Erythroblast (primary cell): ENCODE data around the gene TXNDC11.

Experiments used
- DNase-seq, 2 experiments: peaks; one replicate each; lab custom pipeline; 2025; lab: John Stamatoyannopoulos, UW
- GATA1 ChIP-seq: IDR thresholded peaks from 2 replicates; pipeline ENCODE4 v1.6.1; 2011; ENCODE audit warnings: low read depth, mild to moderate bottlenecking, control low read depth, low read length, moderate library complexity
- POLR2A ChIP-seq: IDR thresholded peaks from 2 replicates; pipeline ENCODE4 v1.6.1; 2011; ENCODE audit warnings: mild to moderate bottlenecking, low read length

Gene TXNDC11

DNA sequence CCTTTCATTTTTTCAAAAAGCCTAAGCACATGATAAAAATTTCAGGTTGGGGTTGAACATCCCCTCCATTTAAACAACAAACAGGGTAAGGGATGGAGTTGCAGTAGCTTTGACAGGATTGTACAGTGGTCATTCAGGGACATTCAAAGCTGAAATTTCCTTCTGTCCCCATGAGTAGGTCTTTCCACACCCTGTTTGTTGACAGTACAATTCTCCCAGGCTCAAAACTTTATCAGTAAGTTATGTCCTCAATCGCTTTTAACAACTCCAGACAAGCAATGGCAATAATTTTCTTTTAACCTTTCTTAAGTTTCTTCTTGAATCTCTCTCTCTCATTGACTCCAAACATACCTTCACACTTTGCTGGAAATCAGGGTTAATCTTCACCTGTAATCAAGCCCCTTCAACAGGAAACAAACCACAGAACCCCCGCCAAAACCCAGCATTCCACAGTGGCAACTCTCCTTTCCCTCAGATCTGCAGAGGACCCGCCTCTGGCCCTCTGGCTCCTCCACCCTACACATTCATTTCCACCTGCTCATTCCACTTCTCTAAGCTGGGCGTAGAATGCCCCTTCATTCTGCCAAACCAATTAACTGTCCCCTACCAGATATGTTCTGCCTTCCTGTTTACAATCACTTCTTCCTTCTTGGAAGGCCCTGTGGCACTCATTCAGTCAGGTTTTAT, 20.7 kb downstream of the TXNDC11 start:
- TF ChIP-seq POLR2A (no peak), GATA1 (no peak)
- DNase-seq = no peak

DNA sequence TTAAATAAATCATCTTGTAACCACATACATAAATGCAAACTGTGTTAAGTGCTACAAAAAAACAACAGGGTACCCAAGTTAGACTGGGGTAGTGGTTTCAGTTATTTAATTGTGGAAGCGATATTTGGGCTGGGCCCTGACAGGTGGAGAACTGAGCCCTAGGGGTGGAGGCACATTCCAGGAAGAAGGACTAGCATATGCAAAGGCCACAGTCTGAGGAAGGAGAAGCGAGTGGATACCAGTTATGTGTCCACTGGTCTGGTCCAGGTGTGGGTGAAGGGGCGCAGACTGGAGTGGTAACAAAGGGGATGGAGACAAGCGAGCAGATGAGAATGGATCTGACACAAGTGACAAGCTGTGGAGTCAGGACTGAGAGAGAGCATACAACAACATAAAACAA, 22.9 kb downstream of the TXNDC11 start:
- TF ChIP-seq POLR2A (no peak), GATA1 (no peak)
- DNase-seq = no peak

DNA sequence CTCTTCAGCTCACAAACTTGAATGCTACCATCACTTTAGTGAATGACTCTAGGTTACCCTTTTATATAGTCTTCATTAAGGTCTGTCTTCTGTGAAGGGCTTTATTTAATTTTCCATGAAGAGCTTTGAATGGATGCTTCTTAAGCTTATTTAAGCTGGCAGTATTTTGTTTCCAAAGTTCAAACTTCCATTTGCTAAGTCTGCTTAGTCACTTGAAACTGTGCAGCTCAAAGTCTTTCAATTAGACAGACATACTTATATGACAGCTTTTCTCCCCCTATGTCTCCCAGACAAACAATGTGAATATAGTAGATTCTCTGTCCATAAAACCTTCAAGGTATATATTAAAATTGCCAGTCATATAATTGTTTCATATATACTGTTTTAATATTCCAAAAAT, 23.5 kb downstream of the TXNDC11 start:
- no peak for DNase-seq
- TF ChIP-seq POLR2A (no peak), GATA1 (no peak)

DNA sequence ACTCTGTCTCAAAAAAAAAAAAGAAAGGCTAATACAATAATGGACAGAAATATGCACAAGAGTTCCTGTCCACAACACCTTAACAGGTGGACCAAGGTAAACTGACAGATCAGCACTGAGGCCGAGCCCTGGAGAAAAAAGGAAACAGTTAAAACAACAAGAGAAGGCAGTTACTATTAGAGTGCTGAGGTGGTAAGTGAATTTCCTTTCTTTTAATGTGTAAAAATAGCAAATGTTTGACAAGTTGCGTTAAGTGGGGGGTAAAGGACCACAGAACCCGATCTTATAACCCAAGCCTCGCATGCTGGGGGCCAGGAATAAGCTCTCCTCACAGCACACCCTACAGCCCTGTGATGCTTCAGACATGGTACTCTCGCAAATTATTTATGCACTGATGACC, 24.8 kb downstream of the TXNDC11 start:
- no peak for DNase-seq
- TF ChIP-seq POLR2A = no peak

DNA sequence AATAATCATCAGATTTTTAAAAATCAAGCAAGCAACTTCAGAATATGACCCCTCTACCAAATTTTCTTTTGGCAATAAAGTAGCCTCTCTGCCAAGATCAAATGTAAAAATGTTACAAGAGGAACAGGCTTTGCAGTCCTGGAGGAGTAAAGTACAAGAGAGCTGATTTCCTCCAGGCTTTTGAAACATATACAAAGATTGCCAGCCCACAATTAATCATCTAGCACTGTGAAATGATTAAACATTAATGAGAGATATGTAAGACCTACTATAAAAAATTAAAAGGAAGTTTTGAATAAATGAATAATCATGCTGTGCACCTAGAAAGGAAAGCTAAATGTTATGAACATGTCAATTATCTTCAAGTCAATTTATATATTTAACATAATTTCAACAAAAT, 26.3 kb downstream of the TXNDC11 start:
- no peak for DNase-seq
- TF ChIP-seq POLR2A (no peak), GATA1 (no peak)

DNA sequence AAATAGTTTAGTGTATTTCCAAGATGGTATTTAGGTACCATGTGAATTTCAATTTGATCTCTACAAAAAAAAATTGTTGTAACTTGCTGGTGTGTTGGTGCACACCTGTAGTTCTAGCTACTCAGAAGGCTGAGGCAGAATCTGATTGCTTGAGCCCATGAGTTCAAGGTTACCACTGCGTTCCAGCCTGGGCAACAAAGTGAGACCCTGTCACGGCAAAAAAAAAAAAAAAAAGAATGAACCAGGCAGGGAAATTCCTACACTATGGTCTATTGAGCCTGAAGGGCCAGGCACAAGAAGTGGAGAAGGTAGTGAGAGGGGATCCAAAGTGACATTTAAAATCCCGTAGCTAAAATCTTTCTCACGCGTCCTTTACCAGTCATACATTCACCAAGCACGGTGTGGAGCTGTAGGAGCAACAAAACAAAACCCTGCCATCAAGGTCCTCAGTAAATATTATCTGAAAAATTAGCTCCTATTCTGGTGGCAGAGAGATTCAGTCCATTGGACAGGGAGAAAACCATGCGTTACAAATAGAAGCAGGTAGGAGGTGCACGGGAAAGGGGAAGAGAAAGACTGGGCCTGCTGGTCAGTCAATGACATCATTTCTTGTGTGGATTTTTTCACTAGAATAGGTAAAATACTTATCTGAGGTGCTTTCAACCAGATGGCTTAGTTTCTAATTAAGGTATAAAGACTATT, 27.3 kb downstream of the TXNDC11 start:
- TF ChIP-seq GATA1 (no peak), POLR2A (no peak)
- DNase-seq = no peak

DNA sequence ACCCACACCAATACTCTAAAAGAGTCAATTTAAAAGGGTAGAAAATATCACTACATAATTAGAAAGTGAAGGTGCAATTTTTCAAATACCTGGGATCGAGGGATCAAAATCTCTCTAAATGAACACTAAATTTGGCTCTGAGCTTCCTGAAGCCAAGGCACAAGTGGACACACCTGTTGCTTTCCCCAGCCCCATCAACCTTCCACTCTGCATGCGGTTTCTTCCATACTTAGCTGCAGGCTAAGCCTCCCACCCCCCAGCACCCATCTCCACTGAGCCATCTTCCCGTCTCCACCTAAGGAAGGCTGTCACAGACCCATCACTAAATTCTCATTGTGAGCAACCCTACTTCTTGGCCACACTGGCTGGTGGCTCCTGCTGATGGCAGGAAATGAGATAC, 30.5 kb downstream of the TXNDC11 start:
- no peak for TF ChIP-seq POLR2A
- TF ChIP-seq GATA1 = no peak
- no peak for DNase-seq

DNA sequence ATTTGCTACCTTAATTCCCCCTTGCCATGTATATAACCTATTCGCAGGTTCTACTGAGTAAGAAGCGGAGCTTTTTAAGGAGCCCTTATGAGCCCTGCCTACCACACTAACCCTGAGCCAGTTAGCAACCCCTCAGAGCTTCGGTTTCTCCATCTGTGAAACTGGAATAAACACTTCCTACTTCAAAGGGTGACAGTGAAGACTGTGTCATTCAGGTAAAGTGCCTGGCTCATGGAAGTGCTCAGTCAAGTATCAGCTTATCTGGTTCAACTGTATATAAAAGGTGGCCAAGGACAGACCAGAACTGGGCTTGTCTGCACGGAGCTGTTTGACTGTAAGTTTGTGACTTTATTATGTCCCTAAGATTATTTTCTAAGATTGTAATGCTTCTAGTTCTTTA, 31.0 kb downstream of the TXNDC11 start:
- TF ChIP-seq POLR2A = no peak
- no peak for TF ChIP-seq GATA1
- no peak for DNase-seq

DNA sequence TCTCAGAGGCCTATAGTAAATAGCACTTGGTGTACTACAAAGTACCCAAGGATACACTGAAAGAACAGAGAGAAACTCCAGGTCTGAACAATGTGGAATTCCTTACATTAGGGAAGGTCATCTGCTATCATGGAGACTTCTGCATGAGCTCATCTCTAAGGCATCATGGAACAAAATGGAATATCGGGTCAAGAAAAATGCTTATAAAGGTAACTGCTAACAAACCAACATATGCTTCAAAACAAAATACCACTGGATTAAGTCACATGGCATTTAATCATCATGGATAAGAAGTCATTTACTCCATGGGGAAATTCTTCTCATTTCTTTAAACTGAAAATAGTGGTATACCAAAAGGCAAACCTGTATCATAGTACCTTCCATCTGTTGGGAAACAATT, 34.2 kb downstream of the TXNDC11 start:
- TF ChIP-seq GATA1 = no peak
- no peak for TF ChIP-seq POLR2A
- DNase-seq = no peak

DNA sequence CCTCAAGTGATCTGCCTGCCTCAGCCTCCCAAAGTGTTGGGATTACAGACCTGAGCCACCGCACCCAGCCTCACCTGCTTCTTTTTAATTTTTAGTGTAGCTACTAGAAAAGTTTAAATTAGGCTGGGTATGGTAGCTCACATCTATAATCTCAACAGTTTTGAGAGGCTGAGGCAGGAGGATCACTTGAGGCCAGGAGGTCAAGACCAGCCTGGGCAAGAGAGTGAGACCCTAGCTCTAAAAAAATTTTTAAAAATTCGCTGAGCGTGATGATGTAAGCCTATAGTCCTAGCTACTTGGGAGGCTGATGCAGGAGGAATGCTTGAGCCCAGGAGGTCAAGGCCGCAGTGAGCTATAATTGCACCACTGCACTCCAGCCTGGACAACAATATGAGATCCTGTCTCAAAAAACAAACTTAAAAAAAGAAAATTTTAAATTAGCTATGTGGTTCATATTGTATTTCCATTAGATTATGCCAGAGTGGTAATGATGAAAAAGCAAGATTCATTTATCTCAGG, 34.9 kb downstream of the TXNDC11 start:
- DNase-seq = no peak
- TF ChIP-seq GATA1 = no peak
- no peak for TF ChIP-seq POLR2A

DNA sequence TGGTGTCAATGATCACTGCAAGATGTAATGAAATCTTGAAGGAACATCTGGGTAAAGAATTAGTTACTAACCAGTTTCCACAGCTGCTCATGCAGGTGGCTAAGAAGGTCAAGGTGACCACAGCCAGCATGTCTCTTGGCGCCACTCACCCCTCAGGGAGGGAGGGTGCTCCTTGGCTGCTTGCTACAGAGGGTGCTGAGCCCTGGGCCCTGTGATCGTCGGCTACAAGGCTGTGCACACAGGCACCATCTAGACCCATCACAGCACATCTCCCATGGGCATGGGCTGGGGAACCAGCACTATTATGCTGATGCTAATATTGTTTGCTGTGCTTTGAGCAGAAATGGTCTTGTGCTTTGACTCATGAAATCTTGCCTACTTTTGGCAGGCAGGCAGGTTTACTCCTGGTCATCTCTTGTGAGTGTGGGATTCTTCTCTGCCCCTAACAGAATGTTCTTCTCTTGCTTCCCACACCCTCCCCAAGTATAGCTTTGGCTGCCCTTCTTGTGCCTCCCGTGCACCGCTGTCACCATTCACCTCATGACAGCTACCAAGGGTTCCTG, 36.4 kb downstream of the TXNDC11 start:
- DNase-seq = peak; percentile 55 to 77
- no peak for TF ChIP-seq POLR2A
- TF ChIP-seq GATA1 = no peak

DNA sequence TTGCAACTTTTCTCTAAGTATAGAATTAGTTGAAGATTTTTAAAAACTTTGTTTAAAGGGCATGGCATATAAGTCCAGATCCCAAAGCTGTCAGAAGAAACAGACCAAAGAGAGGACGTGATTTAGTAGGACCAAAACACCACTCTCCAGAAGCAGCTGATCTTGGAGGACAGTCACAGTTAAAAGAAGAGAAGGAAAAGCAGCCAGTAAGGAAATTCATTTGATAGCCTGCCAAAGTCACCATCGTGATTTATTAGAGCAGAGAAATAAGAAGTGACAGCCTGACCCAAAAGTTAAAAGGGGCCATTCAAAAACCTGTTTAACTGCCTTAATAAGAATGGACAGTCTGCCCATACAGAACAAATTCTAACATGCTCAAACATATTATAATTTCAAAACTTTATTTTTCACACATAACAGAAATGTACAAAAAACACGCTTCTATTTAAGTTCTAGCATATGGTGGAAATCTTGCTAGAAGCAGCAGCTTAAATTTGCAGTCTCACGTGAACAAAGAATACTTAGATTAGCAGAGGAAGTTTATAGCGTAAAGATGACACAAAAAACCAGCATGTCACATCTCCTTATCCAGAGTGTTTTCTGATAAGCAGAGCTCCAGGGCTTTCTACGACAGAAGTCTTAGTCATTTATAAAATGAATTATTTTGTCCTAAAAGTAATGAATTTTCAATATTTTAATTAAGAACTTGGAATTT, 37.2 kb downstream of the TXNDC11 start:
- peak; percentile 62 to 75 for DNase-seq
- no peak for TF ChIP-seq POLR2A
- no peak for TF ChIP-seq GATA1

DNA sequence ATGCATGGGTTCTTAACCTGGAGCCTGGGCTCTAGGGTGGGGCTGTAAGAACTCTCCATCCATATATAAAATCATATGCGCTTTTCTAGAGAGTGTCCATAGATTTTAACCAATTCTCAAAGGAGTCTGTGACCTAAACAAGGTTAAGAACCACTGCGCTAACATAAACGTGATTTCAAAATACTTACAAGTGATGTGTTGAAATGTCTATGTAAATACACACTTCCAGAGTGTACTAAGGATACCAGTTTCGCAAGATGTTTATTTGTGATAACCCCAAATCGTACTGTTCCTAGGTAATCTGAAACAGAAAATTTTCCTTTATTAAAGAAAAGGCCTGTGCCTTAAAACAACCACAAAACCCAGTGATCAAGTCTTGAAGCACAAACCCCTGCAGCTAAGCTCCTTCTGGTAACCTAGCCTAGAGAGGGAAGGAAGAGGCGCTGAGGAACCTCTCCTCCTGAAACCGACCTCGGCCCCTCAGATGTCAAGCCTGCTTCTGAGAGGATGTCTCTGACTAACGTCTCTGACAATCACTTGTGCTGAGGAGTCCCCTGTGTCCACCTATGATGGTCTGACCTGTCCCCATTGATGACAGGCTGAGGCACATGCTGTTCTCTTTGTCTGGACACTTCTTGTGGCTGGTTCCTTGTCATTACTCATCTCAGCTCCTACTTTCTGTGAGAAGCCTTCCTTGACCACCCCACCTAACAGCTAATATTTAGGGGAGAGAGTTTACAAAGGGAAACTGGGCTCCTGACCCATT, 42.2 kb downstream of the TXNDC11 start:
- DNase-seq = no peak
- TF ChIP-seq POLR2A (no peak), GATA1 (no peak)
